DMS79 treated with DMSO at 0.1 percent for 48 hours (cell line): ENCODE data around the gene KLHL9.

Source experiments
- DNase-seq: peaks from one replicate; lab custom pipeline; 2025; lab: John Stamatoyannopoulos, UW

KLHL9 gene

GRCh38 chr9:21317956-21318923 is 17.0 kb downstream of the KLHL9 start:
- DNase-seq, result peak; percentile 57

- peak; percentile 64 for DNase-seq
Measured at GRCh38 chr9:21316860-21317259, 18.3 kb downstream of the KLHL9 start.

- peak; percentile 64 for DNase-seq
Measured at GRCh38 chr9:21316032-21316842, 19.0 kb downstream of the KLHL9 start.

GRCh38 chr9:21314152-21314551 is 21.1 kb downstream of the KLHL9 start:
- DNase-seq, result no peak

- DNase-seq, result no peak
Measured at GRCh38 chr9:21311889-21312288, 23.3 kb downstream of the KLHL9 start.

GRCh38 chr9:21305213-21305612 is 30.0 kb downstream of the KLHL9 start, which contains the start of gene IFNA5:
IFNA5 (minus strand) TSS chr9:21305313; CDS start chr9:21305256, 57 bp downstream.
- no peak for DNase-seq

- DNase-seq, result no peak
Measured at GRCh38 chr9:21295992-21296391, 39.2 kb downstream of the KLHL9 start.

- no peak for DNase-seq
Measured at GRCh38 chr9:21294904-21295538, 40.2 kb downstream of the KLHL9 start.

- DNase-seq, result no peak
Measured at GRCh38 chr9:21294364-21294774, 40.8 kb downstream of the KLHL9 start.

- DNase-seq, result no peak
Measured at GRCh38 chr9:21289848-21290247, 45.4 kb downstream of the KLHL9 start.

- no peak for DNase-seq
Measured at GRCh38 chr9:21287280-21287679, 47.9 kb downstream of the KLHL9 start.

- DNase-seq, result no peak
Measured at GRCh38 chr9:21286659-21287058, 48.5 kb downstream of the KLHL9 start.

GRCh38 chr9:21286099-21286498 is 49.1 kb downstream of the KLHL9 start:
- DNase-seq, result no peak

- no peak for DNase-seq
Measured at GRCh38 chr9:21281275-21281674, 53.9 kb downstream of the KLHL9 start.
